GM18517 (cell line): ENCODE data around the gene ING3.
"Not testable (repeated sequence)": the region's sequence is repeated elsewhere in the genome, so short reads cannot be mapped to it uniquely, and the experiment has no call there.

ENCODE experiments used
- ATAC-seq: cut with Tn5 transposase; IDR thresholded peaks from one replicate; pipeline ENCODE4 v1.9.1; 2021; ENCODE audit warnings: mild to moderate bottlenecking, moderate library complexity; ENCODE audit not compliant: unreplicated experiment

Gene ING3

DNA sequence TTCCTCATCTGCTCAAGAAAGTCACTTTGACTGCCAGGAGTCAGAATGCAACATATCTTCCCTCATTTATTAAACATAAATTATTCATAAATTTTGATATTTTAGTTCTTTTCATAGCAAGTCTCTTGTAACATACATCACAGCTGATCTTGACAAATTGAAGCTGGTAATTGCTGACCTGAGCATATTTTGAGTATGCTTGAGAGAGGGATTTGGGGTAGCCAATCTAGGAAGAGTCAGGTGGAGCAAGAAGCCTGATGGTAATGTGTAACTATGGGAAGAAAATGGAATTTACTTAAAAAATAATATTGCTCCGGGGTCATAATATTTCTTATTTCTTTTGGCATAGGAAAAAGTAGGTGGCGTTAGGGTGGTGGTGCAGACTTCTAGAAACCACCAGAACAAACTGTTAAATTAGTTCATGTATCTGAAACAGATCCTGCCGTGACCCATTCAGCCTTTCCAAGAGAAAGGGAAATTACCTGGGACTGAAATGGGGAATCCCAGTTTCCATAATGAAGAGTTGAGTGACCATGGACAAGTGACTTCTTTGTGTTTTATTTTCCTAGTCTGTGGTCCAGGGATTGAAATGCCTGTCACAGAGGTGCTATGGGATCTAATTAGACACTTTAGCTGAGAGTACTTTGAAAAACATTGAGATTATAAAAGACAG lies 50.8 kb downstream of the ING3 start:
- no peak for ATAC-seq

DNA sequence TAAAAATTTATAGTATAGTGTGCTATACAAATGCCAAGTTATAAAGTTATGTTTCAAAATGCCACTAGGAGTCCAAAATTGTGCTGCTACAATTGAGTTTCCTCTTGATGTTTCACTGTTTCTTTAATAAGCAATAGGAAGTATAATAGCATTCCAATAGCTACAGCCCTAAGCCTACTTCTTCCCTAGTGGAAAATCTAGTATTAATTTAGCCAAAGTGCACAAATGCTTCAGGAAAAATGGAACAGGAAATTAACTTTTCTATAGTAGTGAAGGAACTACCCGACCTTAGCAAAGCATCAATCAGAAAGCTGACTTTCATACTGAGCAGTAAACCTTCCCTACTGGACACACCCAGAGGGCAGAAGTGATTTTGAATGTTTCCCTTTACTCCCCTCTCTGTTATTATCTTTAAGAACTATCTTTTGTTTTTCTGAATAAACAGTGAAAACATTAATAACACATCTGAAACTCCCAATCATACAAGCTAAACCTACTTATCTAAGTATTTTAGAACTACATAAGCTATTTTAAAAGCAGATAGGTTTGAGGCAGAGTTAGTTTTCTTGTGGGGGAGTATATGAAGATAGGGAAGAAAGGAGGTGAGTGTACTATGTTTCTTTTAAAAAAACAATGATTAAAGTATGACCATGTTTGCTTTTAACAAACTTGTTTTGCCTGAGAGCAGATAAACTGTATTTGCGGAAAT lies 51.6 kb downstream of the ING3 start:
- ATAC-seq: no peak

DNA sequence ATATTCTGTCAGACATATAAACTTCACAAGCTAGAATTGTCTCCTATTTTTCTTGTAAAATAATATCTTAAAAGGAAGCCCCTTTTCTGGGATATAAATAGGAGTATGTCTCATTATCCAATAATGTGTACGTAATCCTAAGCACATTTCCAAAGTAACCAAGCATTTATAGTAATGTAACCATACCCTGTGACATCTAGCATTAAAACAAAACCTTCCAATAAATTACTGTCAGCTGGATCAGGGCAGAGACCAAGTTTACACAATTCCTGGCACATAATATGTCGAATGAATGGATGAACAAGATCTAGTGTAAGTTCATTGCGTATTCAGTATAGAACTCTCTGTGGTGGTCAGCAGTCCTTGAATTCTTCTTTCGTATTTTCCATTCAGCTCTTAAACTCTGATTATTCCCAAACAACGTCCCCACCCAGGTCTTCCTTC lies 52.2 kb downstream of the ING3 start:
- ATAC-seq: no peak

DNA sequence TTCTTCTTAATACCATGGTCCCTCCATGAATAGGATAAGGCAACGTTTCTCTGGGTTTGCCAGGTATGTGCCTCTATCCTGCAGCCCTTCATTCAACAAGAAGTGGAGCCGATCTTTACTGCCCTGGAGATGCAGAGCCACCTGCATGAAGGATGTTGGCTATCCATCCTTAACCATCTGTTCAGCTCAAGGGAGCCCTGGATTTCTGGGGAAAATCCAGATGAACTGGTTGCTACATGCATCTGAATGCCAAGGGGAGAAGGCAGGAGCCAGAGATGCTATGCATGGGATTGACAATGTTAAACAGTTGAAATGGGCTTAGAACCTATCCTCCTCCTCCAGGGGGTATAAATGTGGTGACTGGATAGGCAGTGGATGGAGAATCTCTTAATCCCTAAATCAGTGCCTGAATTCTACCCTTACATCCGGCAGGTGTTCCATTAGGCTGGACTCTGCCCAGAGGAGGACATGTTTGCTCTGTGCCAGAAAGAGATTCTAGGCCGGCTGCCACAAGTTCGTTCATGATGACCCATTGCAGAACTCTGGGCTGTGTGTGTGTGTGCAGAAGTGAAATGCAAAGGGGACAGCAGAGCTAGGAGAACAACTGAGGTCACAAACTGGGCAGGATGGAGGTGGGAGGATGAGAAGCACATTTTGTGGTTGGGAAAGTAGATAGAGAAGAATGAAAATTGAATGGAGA lies 53.6 kb downstream of the ING3 start:
- no peak for ATAC-seq

DNA sequence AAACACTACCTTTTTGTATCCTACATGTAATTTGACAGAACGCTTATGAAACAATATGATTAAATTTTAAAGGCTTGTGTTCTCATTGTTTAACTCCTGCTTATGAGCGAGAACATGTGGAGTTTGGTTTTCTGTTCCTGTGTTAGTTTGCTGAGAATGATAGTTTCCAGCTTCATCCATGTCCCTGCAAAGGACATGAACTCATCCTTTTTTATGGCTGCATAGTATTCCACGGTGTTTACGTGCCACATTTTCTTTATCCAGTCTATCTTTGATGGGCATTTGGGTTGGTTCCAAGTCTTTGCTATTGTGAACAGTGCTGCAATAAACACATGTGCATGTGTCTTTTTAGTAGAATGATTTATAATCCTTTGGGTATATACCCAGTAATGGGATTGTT lies 54.5 kb downstream of the ING3 start:
- ATAC-seq: not testable (repeated sequence)

DNA sequence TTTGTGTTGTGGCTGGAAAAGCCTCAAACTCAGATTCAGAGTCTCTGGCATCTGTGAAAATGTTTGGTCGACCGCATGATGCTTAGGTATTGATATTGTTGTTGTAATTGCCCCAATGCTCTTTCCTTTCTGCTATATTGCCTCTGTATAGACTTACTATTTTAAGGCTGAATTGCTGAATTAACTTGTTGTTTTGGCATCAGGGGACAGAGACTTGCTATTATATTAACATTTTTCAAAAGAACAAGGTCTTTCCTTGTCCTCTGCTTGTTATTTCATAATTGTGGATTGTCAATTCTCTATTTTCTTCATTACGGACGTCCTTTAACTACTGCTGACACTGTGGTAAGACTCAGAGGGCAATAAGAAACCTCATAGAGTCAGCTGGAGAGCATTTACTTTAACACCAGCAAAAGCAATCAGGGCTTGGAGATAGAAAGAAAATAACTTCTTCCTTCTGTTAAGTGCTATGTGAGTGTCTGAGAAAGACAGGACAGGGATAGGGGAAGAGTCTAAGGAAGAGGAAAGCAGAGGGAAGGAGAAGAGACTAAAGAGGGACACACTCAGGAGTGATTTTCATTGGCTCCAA lies 55.5 kb downstream of the ING3 start:
- ATAC-seq: no peak

DNA sequence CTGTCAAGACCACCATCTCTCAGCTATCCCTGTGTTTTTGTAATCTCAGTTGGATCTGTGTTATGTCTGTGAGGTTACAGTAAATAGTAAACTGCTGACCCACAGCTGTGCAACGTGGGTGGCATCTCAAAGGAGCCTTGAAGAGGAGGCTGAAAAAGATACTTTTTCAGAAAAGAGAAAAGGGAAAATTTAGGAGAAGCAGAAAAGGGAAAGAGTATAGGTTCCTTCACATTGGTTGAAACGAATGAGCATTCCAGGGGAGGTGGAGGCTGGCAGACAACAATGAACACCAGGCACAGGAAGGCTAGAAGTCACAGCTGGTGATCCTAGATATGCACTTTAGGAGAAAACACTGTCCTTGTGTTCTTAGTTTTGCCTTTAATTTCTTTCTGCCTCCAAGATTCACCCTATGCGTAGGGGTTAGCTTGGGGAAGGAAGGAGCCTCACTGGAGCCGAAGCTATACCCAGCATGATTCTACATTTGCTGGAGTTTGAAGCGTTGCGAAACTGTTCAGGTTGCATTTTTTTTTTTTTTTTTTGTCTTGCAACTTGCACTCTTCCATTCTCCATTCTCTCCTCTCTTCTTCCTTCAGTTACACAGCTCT lies 56.2 kb downstream of the ING3 start:
- ATAC-seq: no peak

DNA sequence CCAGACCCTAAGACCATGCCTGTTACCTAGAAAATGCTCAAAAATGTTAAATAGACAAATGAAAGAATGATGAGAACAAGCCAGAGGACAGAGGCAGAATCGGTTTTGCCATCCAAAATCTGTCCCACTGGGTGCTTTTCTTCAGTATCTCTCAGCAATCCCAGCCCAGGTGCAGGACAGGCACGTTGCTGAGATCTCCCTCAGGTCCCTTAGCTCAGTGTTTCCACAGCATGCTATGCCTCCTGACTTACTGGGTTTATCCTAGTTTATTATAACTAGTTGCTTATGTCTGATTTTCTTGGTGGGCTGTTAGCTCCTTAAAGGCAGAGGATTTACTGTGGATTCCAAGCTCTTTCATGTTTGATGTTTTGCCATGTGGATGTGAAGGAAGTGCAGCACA lies 58.2 kb downstream of the ING3 start:
- no peak for ATAC-seq

DNA sequence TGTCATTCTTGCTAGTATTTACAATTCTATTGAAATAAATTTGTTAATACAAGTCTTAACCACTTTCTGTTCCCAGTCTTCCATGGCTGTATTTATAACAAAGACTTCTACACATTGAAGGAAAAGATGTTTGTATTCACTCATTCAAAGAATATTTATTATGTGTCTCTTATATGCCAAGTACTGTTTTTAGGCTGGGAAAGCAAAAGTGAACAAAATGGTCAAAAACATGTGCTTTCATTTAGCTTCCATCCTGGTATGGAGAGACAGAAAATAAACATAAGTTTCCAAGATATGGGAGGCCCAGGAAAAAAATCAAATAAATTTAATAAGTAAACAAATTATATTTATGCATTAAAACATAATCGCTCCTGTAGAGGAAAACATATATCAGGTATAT lies 60.8 kb downstream of the ING3 start:
- ATAC-seq: no peak

DNA sequence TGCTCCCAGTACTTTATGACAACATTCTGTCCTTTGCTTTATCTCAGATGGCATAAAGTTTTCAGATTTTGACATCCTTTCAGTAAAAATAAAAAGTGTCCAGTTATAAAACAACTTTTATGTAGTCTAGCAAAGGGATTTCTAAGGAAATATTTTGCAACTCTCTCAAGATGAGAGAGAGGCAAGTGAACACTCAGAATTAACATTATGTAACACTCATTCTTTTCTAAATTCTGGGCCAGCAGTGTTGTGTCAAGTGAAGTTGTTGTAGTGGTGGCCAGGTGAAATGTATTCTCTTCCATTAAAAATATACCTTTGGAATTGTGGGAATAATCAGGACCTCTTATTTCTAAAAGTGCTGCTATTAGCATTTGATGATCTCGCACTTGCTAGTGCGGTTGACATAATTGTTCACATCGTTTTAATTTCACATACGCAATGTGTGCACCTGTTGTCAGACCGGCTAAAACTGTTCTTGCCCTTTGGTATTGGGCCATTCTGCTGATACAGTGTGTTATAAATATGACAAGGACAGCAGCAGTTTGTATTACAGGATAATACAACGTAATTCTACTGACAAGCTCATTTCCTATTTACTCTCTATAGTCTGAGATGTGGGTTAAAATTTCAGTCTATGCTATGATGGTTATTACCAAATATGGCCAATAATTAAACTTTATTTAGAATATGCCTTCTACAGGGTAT lies 61.7 kb downstream of the ING3 start:
- no peak for ATAC-seq

DNA sequence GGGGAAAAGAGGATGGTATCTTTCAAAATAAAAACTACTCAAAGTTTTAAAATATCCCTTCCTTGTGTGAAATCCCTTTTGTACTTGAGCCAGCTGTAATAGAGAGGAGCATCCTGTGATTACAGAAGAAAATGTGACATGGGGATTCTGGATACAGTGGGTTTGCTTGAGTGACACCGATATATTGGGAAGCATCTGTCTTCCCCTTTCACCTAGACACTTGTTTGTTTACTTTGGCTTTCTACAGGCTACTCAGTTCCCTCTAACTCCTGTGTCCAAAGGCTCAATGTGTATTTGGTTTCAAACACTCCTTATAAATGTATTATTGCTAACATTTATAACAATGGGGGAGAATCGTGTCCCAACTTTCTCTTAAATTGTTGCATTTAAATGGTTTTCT lies 62.3 kb downstream of the ING3 start:
- no peak for ATAC-seq

DNA sequence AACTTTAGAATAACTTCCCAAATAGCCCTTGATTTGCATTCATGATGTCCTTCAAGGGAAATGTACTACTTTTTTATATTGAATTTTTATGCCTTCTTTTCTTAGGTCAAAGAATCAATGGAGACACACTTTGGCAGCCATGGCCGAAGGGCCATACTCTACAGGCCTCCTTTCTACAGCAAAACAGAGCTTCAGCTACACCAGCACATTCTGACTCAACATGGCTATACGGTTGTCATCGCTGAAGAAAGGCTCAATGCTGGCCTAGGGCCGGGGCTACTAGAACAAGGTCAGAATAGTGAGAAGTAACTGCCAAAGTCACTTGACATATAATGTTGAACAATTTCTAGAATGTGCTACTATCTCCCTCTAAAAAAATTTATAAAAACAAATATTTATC lies 65.0 kb downstream of the ING3 start:
- no peak for ATAC-seq

DNA sequence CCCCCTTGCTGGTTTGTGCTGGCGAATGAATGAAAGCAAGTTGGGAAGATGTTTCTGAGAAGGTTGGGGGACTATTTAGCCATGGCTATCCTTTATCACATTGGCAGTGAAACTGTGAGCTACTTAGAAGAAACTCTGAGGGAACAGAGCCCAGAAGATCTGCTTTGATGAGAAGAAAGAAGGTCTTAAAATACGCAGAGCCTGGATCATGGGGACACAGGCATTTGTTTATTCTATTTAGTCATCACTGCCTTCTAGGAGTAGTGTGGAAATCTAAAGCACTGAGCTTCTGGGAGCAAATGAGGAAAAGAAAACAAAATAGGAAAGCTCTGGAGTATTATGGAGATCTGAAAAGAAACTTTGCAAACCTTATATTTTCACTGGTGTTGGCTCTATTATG lies 66.4 kb downstream of the ING3 start:
- no peak for ATAC-seq

DNA sequence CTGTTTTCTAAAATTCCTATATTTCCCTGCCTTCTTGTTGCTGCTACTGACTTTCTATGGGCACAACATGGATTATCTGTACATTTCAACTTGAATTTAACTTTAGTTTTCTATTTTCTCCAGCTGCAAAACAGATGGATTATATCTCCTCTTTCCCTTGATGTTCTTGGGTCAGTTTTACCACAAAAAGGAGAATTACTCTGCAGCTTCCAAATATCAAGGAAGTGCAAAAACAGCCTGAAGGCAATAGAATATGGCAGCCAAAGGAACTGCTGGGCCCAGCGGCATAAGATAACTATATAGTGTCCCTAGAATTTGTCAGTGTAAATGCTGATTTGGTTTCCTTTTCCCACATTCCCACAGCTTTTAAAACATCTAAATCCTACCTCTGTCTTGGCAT lies 67.0 kb downstream of the ING3 start:
- ATAC-seq: no peak

DNA sequence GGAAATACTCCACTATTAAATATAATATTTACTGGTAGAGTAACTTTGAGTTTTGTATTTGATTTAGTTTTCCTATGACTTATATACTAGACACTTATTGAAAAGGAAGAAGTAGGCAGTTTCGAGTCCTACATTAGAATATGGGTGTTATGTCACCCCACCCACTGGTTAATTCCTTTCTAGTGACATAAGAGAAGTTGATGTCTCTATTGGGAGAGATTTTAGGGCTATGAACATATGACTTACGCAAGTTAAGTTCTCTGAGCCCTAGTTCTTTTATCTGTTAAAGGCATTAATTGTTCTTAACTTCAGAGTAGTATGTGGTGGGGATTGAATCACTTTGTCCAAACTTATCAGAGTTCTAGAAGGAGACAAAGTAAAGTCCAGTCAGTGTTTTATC lies 68.4 kb downstream of the ING3 start:
- ATAC-seq: no peak

DNA sequence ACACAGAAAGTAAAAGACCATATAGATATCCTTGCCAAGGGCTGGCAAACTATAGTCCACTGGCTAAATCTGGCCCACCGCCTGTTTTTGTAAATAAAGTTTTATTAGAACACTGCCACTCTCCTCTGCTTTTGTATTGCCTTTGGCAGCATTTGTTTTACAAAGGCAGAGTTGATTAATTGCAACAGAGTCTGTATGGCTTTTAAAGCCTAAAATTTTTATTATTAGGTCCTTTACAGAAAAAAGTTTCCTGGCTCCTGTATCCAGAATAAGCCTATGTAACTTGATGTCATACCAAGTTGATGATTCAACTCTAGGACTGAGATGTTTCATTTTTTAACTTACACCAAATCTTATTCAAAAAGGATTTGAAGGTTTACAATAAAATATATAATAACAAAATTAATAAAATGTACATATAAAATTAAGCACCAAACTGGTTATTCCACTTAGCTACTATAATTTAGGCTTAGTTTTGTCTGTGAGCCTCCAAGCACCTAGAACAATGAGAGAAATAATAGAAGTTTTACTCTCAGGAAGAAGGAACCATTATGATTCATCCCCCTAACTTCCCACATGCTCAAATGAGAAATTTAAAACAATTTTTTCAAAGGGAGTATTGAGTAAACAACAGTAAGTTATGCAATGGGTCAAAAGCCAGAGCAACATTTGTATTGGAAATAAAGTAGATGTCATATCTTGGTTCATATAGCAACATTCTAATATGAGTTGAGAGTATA lies 69.8 kb downstream of the ING3 start:
- ATAC-seq: no peak

DNA sequence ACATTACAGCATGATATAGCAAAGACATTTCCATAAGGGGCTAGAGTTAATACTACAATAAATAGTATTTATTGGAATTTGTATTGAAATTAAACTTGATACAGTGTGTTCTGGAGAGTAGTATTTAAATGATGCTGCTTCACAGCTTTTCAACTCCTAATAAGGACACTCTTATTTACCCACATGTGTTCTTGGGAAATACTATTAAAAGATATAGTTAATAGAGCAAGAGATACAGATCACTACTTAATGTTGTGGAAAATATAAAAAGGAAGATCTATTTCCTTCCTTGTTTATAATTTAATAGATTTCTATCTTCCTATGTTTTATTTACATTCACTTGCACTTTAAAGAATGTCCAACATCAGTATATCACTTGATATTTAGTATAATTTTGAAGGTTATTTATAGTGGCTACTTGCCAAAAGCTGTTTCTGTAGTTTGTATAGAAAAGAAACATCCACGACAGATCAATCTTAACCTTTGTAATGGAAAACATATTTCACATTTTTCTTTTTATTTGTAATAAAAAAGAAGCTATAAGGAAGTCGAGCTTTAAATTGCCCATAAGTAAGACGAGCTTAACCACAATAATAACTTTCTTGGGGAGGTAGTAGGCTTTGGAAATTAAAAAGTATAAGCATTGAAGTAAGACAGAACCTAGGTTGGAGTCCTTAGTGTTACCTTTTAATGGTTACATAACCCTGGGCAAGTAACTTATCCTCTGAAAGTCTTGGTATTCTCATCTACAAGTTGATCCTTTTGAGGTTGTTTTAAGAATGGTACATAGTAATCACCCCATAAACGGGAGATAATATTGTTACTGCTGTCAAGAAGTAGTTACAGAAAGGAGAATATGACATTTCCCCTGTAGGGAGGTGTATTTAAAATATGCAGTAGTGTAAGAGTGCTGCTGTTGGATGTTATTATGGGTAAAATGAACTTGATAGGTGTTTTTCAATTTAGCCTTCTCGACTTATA lies 70.7 kb downstream of the ING3 start:
- ATAC-seq: no peak

DNA sequence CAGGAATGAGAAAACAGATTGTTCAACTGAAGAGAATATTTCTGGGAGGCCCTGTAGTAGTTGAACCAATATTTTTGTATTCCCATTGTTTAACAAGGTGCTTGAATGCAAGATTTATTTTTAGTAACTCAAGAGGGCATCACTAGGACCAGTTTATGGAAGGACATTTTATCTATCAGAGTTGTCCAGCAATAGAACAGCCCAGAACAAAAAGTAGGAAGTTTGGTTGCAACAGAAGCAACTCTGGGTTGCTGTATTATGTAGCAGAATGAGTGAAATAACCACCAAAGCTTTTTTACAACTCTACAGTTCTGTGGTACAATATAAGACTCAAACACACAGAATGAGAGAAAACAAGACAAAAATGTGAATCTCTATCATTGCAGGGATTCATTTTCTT lies 72.6 kb downstream of the ING3 start:
- no peak for ATAC-seq
